ENCODE measurements around the gene HNRNPUL2. TPM values are rescaled to one million over a fixed set of nuclear protein-coding genes. Genes with fewer than 3 reads are reported as not detected.
"Not testable (repeated sequence)": the region's sequence is repeated elsewhere in the genome, so short reads cannot be mapped to it uniquely, and the experiment has no call there.

HNRNPUL2 gene
- total RNA-seq, 1 donor from 2014 or later: 8.0 TPM

DNA sequence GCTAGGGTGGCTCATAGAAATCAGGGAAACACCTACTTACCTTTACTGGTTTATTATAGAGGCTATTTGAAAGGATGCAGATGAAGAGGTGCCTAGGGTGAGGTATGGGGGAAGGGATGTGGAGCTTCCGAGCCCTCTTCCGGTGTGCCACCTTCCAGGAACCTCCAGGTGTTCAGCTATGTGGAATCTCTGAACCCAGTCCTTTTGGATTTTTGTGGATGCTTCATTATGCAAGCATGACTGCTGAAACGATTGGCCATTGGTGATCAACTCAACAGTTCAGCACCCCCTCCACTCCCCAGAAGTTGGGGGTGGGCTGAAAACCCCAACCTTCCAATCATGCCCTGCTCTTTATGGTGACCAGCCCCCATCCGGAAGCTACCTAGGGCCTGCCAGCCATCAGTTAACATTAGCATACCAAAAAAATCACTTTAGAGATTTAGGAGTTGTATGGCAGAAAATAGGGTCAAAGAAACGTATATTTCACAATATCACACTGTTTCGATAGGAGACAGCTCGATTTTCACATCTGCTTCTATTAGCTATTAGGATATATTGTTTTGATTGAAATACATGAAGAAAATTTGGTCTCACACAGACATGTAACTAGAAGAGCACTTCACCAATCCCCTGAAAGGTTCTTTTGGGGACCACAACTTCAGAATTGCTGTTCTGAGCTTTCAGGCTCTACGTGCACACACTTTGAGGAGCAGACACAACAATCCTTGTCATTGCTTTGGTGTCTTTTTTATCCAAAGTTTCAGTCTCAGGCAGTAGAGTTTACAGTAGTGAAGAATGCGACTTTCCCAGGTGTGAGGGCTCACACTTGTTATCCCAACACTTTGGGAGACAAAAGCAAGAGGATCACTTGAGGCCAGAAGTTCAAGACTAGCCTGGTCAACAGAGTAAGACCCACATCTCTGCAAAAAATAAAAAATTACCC is 30.9 kb upstream of the HNRNPUL2 start:
- H3K4me3 ChIP-seq (ENCODE audit: low read depth, low read length): no peak overlapping the region
- DNase-seq (ENCODE audit: low read depth): no peak
- TF ChIP-seq, protein P1, sequence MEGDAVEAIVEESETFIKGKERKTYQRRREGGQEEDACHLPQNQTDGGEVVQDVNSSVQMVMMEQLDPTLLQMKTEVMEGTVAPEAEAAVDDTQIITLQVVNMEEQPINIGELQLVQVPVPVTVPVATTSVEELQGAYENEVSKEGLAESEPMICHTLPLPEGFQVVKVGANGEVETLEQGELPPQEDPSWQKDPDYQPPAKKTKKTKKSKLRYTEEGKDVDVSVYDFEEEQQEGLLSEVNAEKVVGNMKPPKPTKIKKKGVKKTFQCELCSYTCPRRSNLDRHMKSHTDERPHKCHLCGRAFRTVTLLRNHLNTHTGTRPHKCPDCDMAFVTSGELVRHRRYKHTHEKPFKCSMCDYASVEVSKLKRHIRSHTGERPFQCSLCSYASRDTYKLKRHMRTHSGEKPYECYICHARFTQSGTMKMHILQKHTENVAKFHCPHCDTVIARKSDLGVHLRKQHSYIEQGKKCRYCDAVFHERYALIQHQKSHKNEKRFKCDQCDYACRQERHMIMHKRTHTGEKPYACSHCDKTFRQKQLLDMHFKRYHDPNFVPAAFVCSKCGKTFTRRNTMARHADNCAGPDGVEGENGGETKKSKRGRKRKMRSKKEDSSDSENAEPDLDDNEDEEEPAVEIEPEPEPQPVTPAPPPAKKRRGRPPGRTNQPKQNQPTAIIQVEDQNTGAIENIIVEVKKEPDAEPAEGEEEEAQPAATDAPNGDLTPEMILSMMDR (conservative IDR thresholded peaks at IDR 0.05; ENCODE audit: low read depth, low read length): no peak

DNA sequence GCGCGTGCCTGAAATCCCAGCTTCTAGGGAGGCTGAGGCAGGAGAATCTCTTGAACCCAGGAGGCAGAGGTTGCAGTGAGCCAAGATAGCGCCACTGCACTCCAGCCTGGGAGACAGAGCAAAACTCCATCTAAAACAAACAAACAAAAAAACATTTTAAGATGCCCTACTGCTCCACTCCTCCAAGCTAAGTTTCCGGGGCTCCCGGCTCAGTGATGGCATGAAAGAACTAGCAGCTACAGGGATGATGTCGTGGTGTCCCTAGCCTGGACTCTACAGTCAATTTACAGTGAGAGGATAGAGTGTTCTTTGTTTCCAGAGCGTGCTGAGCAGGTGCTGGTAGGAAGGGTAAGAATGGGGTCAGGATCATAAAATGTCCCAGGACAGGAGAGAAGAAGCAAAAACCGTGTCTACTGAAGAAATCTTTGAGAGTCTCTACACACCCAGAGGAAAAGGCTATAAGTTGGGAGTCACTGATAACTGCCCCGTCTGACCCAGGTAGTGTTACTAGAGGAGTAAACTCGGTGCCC is 27.9 kb upstream of the HNRNPUL2 start:
- DNase-seq (ENCODE audit: low read depth): no peak
- TF ChIP-seq, protein P1 (conservative IDR thresholded peaks at IDR 0.05; ENCODE audit: low read depth, low read length): no peak
- H3K4me3 ChIP-seq (ENCODE audit: low read depth, low read length): no peak overlapping the region

DNA sequence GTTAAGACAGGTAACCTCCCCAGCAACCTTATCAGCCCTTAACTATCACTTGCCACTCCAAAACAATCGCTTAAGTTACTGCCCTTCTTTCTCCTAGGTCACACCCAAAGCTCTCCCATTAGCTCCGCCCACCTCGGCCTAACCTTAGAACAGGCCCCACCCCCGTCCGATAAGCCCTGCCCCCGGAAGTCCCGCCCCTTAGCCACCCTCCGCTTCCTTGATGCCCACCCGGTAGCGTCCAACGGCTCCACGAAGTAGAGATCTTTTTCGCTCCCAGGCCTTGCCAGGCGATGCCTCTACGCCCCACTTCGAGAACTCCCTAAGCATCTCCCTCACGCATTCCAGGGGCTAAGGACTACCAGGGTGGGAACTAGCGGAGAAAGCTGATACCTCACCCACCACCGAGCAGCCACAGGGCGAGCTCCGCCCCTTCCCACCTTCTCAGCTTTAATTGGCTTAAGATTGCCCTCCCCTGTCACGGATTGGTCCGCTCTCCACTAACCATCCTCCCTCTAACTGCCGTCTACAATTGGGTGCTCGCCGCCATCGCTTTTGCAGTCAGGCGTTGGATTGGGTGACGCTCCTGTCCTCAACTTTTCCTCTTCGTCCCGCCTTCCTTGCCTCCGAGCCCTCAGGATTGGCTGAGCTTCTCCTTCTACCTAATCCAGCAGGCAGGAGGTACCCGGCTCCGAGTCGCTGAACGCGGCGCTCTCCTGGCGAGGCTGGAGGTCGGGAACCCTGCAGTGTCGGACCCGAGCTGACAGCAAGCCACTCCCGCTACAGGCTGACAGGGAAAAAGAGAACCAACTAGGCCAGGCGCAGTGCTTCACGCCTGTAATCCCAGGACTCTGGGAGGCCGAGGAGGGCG is 26.7 kb upstream of the HNRNPUL2 start, which contains the start of gene ZBTB3:
TSS of gene ZBTB3 (minus strand) at position 425 of the 868 bp plus-strand sequence. CDS start 496 bp downstream, outside the sequence.
- DNase-seq (ENCODE audit: low read depth): peak; percentile 96
- TF ChIP-seq, protein P1 (conservative IDR thresholded peaks at IDR 0.05; ENCODE audit: low read depth, low read length): no peak
- peak within 1 kb of the TSS; percentile 75 for H3K4me3 ChIP-seq (ENCODE audit: low read depth, low read length)

DNA sequence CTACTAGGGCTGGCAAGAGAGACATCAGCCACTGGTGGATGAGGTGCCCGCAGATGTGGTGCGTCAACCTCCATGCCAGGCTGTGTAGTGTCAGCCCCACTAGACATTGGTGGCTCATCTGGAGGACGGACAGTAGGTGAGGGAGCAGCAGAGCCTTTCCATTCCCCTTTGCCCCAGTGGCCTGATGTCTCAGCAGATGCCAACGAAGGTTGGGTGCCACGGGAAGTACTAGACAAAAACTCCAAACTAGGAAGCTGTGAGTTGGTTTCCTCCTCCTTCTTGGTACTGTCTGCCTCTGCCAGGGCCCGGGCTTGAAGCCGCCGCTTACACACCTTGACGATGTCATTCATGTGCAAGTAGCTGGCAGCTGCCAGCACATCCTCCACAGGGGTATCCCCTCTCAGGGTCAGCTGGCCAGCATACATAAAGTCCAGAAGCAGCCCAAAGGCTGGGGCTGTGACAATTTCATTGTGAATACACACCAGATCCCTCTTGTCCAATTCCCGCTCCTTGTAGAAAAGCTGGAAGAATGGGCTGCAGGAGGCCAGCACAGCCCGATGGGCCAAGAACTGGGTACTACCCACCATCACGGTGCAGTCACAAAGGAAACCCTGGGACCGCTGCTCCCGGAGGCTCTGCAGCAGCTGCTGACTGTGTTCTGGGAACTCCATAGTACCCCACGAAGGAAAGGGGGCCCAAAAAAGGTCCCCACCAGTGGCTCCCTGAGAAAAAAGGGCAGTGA is 25.9 kb upstream of the HNRNPUL2 start:
- TF ChIP-seq, protein P1 (conservative IDR thresholded peaks at IDR 0.05; ENCODE audit: low read depth, low read length): no peak
- no peak for DNase-seq (ENCODE audit: low read depth)
- H3K4me3 ChIP-seq (ENCODE audit: low read depth, low read length): peak overlapping the region; percentile 75

DNA sequence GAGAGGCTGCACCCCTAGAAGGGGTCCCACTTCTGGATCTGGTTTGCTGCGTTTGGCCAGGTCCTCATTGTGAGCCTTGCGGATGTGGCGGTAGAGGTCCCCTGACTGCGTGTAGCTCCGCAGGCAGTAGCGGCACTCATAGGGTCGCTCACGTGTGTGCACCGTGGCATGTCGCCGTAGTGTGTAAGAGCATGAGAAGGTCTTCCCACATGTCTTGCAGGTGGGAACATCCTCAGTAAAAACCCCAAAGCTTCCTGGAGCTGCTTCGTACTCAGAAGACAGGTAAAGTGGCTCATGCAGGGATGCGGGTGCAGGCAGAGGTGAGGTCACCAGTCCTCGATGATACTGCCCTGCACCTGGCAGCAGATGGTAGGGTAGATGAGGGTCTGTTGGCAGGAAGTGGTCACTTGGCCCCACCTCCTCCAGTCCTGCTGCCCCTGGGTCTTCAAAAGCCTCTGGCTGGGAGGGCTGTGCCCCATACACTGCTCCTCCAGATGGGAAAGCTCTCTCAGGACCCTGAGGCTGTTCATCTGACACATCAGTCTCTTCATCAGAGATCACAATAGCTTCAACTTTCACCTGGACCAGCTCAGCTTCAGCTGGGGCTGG is 25.0 kb upstream of the HNRNPUL2 start:
- TF ChIP-seq, protein P1 (conservative IDR thresholded peaks at IDR 0.05; ENCODE audit: low read depth, low read length): no peak
- H3K4me3 ChIP-seq (ENCODE audit: low read depth, low read length): no peak overlapping the region
- DNase-seq (ENCODE audit: low read depth): no peak

DNA sequence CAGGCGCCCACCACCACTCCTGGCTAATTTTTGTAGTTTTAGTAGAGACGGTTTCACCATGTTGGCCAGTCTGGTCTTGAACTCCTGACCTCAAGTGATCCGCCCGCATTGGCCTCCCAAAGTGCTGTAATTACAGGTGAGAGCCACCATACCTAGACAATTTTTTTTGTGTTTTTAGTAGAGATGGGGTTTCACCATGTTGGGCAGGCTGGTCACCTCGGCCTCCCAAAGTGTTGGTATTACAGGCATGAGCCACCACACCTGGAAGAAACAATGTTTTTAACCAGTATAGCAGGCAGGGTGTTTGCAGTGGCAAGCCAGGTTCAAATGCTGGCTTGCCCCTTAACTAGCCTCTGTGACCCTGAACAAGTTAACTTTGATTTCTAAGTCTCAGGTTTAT is 22.7 kb upstream of the HNRNPUL2 start:
- DNase-seq (ENCODE audit: low read depth): not testable (repeated sequence)

More for the DNA sequence above, 22.7 kb upstream of the HNRNPUL2 start:
- not testable (repeated sequence) for H3K4me3 ChIP-seq (ENCODE audit: low read depth, low read length)

All from epithelial cell of proximal tubule (primary cell).